Type B pancreatic cell (in vitro differentiated cells): Measurements from ENCODE around the gene CEBPB. TPM values are rescaled to one million over a fixed set of nuclear protein-coding genes. Genes with fewer than 3 reads are reported as not detected.

ENCODE experiments used
- DNase-seq: peaks from one replicate; pipeline ENCODE4 v3.0.0; 2021; ENCODE audit warnings: mixed read lengths; ENCODE audit not compliant: unreplicated experiment; ENCODE audit errors: extremely low spot score
- H3K27ac Mint-ChIP-seq: 2 replicates; pipeline ENCODE4 v1.8.0; 2021; ENCODE audit warnings: mild to moderate bottlenecking, mixed read lengths
- H3K27me3 Mint-ChIP-seq: 2 replicates; pipeline ENCODE4 v1.8.0; 2021; ENCODE audit warnings: mixed read lengths
- H3K36me3 Mint-ChIP-seq: 2 replicates; pipeline ENCODE4 v1.8.0; 2021; ENCODE audit warnings: mixed read lengths
- H3K4me1 Mint-ChIP-seq: one replicate; pipeline ENCODE4 v1.8.0; 2021; ENCODE audit warnings: mixed read lengths; ENCODE audit not compliant: unreplicated experiment
- H3K4me3 Mint-ChIP-seq: 2 replicates; pipeline ENCODE4 v1.8.0; 2021; ENCODE audit warnings: mild to moderate bottlenecking, mixed read lengths
- H3K9me3 Mint-ChIP-seq: 2 replicates; pipeline ENCODE4 v1.8.0; 2021; ENCODE audit warnings: mixed read lengths
- CTCF ChIP-seq: fragments of 200-600 bp; sonication (generic); conservative IDR thresholded peaks from 2 replicates; pipeline ENCODE4 v1.5.0; 2021; ENCODE audit warnings: antibody characterized with exemption, mild to moderate bottlenecking
- total RNA-seq: library from RNA; stranded (reverse); gene quantifications from 2 replicates; pipeline ENCODE4 v1.2.1, GENCODE V29; 2021; ENCODE audit warnings: low replicate concordance

CEBPB gene
- total RNA-seq, 1 donor from 2014 or later, result 23.0 TPM

GRCh38 chr20:50211091-50211490, 20.5 kb downstream of the CEBPB start:
- Mint-ChIP-seq H3K4me1 (peaks cover 15% of the 10 kb centered on the region), H3K4me3 (no peak overlapping the region), H3K9me3 (no peaks in the 10 kb centered on the region), H3K27me3 (no peaks in the 10 kb centered on the region), H3K27ac (peak overlapping the region; percentile 67), H3K36me3 (no peaks in the 10 kb centered on the region)
- no peak for TF ChIP-seq CTCF
- no peak for DNase-seq

- no peak for TF ChIP-seq CTCF
- H3K4me1 Mint-ChIP-seq, result peaks cover 21% of the 10 kb centered on the region
- peak overlapping the region; percentile 81 for H3K27ac Mint-ChIP-seq
- no peak for DNase-seq
- no peaks in the 10 kb centered on the region for H3K36me3 Mint-ChIP-seq
- H3K9me3 Mint-ChIP-seq, result no peaks in the 10 kb centered on the region
- H3K4me3 Mint-ChIP-seq, result peak overlapping the region; percentile 45
- H3K27me3 Mint-ChIP-seq, result no peaks in the 10 kb centered on the region
Observed at GRCh38 chr20:50213531-50214106, 23.0 kb downstream of the CEBPB start.

GRCh38 chr20:50214226-50215024, 23.8 kb downstream of the CEBPB start:
- Mint-ChIP-seq H3K36me3 (no peaks in the 10 kb centered on the region), H3K9me3 (no peaks in the 10 kb centered on the region), H3K27ac (peak overlapping the region; percentile 81), H3K4me3 (peak overlapping the region; percentile 42), H3K4me1 (peaks cover 21% of the 10 kb centered on the region), H3K27me3 (no peaks in the 10 kb centered on the region)
- DNase-seq, result no peak
- no peak for TF ChIP-seq CTCF

- Mint-ChIP-seq H3K9me3 (no peaks in the 10 kb centered on the region), H3K27me3 (no peaks in the 10 kb centered on the region), H3K36me3 (no peaks in the 10 kb centered on the region), H3K4me3 (peak overlapping the region; percentile 50), H3K27ac (peak overlapping the region; percentile 94), H3K4me1 (peaks cover 24% of the 10 kb centered on the region)
- no peak for TF ChIP-seq CTCF
- no peak for DNase-seq
Observed at GRCh38 chr20:50215101-50215690, 24.6 kb downstream of the CEBPB start.

- Mint-ChIP-seq H3K27me3 (no peaks in the 10 kb centered on the region), H3K9me3 (no peaks in the 10 kb centered on the region), H3K4me1 (peaks cover 24% of the 10 kb centered on the region), H3K36me3 (no peaks in the 10 kb centered on the region), H3K27ac (peak overlapping the region; percentile 94), H3K4me3 (peak overlapping the region; percentile 81)
- no peak for TF ChIP-seq CTCF
- no peak for DNase-seq
Observed at GRCh38 chr20:50215926-50216325, 25.3 kb downstream of the CEBPB start.
